ENCODE results near the gene PTPRD. TPM values are rescaled to one million over a fixed set of nuclear protein-coding genes. Genes with fewer than 3 reads are reported as not detected.

The PTPRD gene
- total and polyA plus RNA-seq, 2 of the 4 experiments (the other 2 are of a cell fraction) = 0.07 to 0.18 TPM

GRCh38 chr9:8670751-8671150 lies 1942.1 kb downstream of the PTPRD start:
- in situ Hi-C loops (cut with MboI; ENCODE audit: low sequenced_read_pairs) (no loop called here), dilution Hi-C loops (cut with HindIII; ENCODE audit: low sequenced_read_pairs, unreplicated experiment) (no loop called here), intact Hi-C loops (cut with micrococcal nuclease) (no loop called here)
- no peak for TF ChIP-seq FOS (IDR thresholded peaks at IDR 0.05; ENCODE audit: low read depth, low read length)
- no peak for TF ChIP-seq POLR2A (IDR thresholded peaks at IDR 0.05; ENCODE audit: low read depth, low read length)
- TF ChIP-seq RCOR1 (IDR thresholded peaks at IDR 0.05; ENCODE audit: insufficient replicate concordance, low read length) = no peak
- no peak for TF ChIP-seq MAFK (IDR thresholded peaks at IDR 0.05; ENCODE audit: low read depth, low read length)
- TF ChIP-seq RAD21 (IDR thresholded peaks at IDR 0.05; ENCODE audit: low read length) = no peak
- no peak for TF ChIP-seq NFE2L2 (IDR thresholded peaks at IDR 0.05; ENCODE audit: low read depth, low read length)
- no peak for TF ChIP-seq CHD1 (IDR thresholded peaks at IDR 0.05; ENCODE audit: low read depth, low read length)
- TF ChIP-seq MAZ (IDR thresholded peaks at IDR 0.05; ENCODE audit: borderline replicate concordance, low read depth, low read length) = no peak
- TF ChIP-seq CEBPB (IDR thresholded peaks at IDR 0.05; ENCODE audit: low read depth, low read length) = no peak
- no peak for TF ChIP-seq CTCF (conservative IDR thresholded peaks at IDR 0.05; ENCODE audit: low read depth, low read length)
- no peak for TF ChIP-seq RFX5 (IDR thresholded peaks at IDR 0.05; ENCODE audit: low read depth, low read length)
- no peak for TF ChIP-seq SMC3 (IDR thresholded peaks at IDR 0.05; ENCODE audit: low read depth, low read length)
- TF ChIP-seq BHLHE40 (IDR thresholded peaks at IDR 0.05; ENCODE audit: low read depth, low read length) = no peak
- TF ChIP-seq, protein P1, sequence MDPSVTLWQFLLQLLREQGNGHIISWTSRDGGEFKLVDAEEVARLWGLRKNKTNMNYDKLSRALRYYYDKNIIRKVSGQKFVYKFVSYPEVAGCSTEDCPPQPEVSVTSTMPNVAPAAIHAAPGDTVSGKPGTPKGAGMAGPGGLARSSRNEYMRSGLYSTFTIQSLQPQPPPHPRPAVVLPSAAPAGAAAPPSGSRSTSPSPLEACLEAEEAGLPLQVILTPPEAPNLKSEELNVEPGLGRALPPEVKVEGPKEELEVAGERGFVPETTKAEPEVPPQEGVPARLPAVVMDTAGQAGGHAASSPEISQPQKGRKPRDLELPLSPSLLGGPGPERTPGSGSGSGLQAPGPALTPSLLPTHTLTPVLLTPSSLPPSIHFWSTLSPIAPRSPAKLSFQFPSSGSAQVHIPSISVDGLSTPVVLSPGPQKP (IDR thresholded peaks at IDR 0.05; ENCODE audit: borderline replicate concordance, low read depth, low read length) = no peak
- TF ChIP-seq MXI1 (IDR thresholded peaks at IDR 0.05; ENCODE audit: borderline replicate concordance, low read depth, low read length) = no peak
- TF ChIP-seq, protein P2, sequence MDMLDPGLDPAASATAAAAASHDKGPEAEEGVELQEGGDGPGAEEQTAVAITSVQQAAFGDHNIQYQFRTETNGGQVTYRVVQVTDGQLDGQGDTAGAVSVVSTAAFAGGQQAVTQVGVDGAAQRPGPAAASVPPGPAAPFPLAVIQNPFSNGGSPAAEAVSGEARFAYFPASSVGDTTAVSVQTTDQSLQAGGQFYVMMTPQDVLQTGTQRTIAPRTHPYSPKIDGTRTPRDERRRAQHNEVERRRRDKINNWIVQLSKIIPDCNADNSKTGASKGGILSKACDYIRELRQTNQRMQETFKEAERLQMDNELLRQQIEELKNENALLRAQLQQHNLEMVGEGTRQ (IDR thresholded peaks at IDR 0.05; ENCODE audit: low read depth, low read length) = no peak
- H3K9ac ChIP-seq (ENCODE audit: low read depth, low read length) = no peak overlapping the region
- BruUV-seq (replicated peaks) = no TSS peak
- H2AFZ ChIP-seq (replicated peaks; ENCODE audit: low read length, poor library complexity) = no peak overlapping the region
- no peak overlapping the region for H2BK5ac ChIP-seq (ENCODE audit: low read depth, low read length, poor library complexity, severe bottlenecking)
- ATAC-seq (ENCODE audit: low read depth) (no peak), DNase-seq (no peak)
- no peak overlapping the region for H2AK9ac ChIP-seq (replicated peaks; ENCODE audit: low read depth, low read length, poor library complexity)
- CTCF ChIA-PET = no interaction called here
- no peak overlapping the region for H2BK20ac ChIP-seq (ENCODE audit: low read depth, low read length)
- no peaks in the 10 kb centered on the region for H3K4me1 ChIP-seq (ENCODE audit: control insufficient read depth, insufficient read depth, low read length)
- H4K8ac ChIP-seq (ENCODE audit: low read depth in 2 of 2, low read length in 2 of 2) = no peak overlapping the region
- no peak overlapping the region for H3K4me2 ChIP-seq (ENCODE audit: low read depth, low read length)
- no CpG with 5 or more reads among the region's 2 CpGs for WGBS, 2 experiments (ENCODE audit: extremely low coverage in 2 of 2, insufficient read length in 1 of 2)
- no peak overlapping the region for H3K18ac ChIP-seq (ENCODE audit: low read depth, low read length)
- H3K4ac ChIP-seq (ENCODE audit: low read depth, low read length) = no peak overlapping the region
- no peak overlapping the region for H2BK15ac ChIP-seq (ENCODE audit: low read depth, low read length)
- H3K27ac ChIP-seq (ENCODE audit: insufficient read depth, low read length) = no peak overlapping the region
- H3K27me3 ChIP-seq (ENCODE audit: control insufficient read depth, insufficient read depth, low read length) = no peaks in the 10 kb centered on the region
- H4K20me1 ChIP-seq (ENCODE audit: insufficient read depth, low read length) = no peaks in the 10 kb centered on the region
- POLR2A ChIA-PET (ENCODE audit: unreplicated experiment) = no interaction called here
- H2BK120ac ChIP-seq (ENCODE audit: low read depth, low read length) = no peak overlapping the region
- H3K9me3 ChIP-seq (ENCODE audit: control insufficient read depth, insufficient read depth, low read length) = peaks cover 2% of the 10 kb centered on the region; the same call in 1 of the 2 replicates
- no peaks in the 10 kb centered on the region for H3K9me1 ChIP-seq (ENCODE audit: insufficient read depth, low read length)
- H3K56ac ChIP-seq (ENCODE audit: extremely low read depth, insufficient read depth, low read length) = no peak overlapping the region
- H3K23ac ChIP-seq (ENCODE audit: low read depth, low read length) = no peak overlapping the region
- H3K79me1 ChIP-seq (ENCODE audit: low read depth in 1 of 2, low read length in 2 of 2) = no peaks in the 10 kb centered on the region
- H3K14ac ChIP-seq (replicated peaks; ENCODE audit: low read depth, low read length) = no peak overlapping the region
- no peaks in the 10 kb centered on the region for H3K36me3 ChIP-seq (ENCODE audit: control insufficient read depth, insufficient read depth, low read length)
- H2AK5ac ChIP-seq (ENCODE audit: low read depth, low read length) = no peak overlapping the region
- H4K5ac ChIP-seq (ENCODE audit: low read depth, low read length) = no peak overlapping the region
- H3K4me3 ChIP-seq (ENCODE audit: insufficient read depth, low read depth, low read length) = no peak overlapping the region
- H4K91ac ChIP-seq (ENCODE audit: insufficient read depth, low read depth, low read length) = no peak overlapping the region
